ENCODE data around the gene TXLNG. TPM values are rescaled to one million over a fixed set of nuclear protein-coding genes. Genes with fewer than 3 reads are reported as not detected.
A peak's percentile ranks its signal among the peaks of the same experiment; 100 is the strongest.

Gene TXLNG
- 10 to 100 TPM in 1 of 4 donors, 1 to 10 TPM in 3; 7.0 to 10.8 (median 8.9) TPM for total RNA-seq

- peak within 1 kb of the TSS; percentile 53 for H3K4me3 ChIP-seq (ENCODE audit: low read depth, poor library complexity, severe bottlenecking)
- WGBS, 2 donors: 1% methylated on average over 18 to 47 of the region's 59 CpGs
- DNase-seq (ENCODE audit: low spot score in 2 of 2): peak; percentile 96 to 100
- intact Hi-C loops (cut with DNase I; ENCODE audit: low total_unique reads): no loop called here
- peak in 1 of 2 donors; percentile 76 for TF ChIP-seq POLR2A (IDR thresholded peaks at IDR 0.05)
- TF ChIP-seq CTCF (IDR thresholded peaks at IDR 0.05): no peak
These were observed at the start of gene TXLNG for GRCh38 chrX:16786139-16786790. TSS of gene TXLNG (plus strand) at chrX:16786466. CDS start at chrX:16786488, 22 bp downstream.

- no peak for TF ChIP-seq CTCF (IDR thresholded peaks at IDR 0.05)
- TF ChIP-seq POLR2A (IDR thresholded peaks at IDR 0.05): no peak
- intact Hi-C loops (cut with DNase I; ENCODE audit: low total_unique reads): no loop called here
- no peak for DNase-seq (ENCODE audit: low spot score in 2 of 2)
- H3K4me3 ChIP-seq (ENCODE audit: low read depth, poor library complexity, severe bottlenecking): no peak overlapping the region
- WGBS, 2 donors: 93 to 96% methylated on average over 5 of the region's 5 CpGs
These were observed 49.2 kb upstream of the TXLNG start for GRCh38 chrX:16737024-16737423.

- 74 to 76% methylated on average over 6 of the region's 6 CpGs for WGBS, 2 donors
These were observed 46.7 kb upstream of the TXLNG start for GRCh38 chrX:16739574-16739973.

GRCh38 chrX:16743604-16744325, 42.5 kb upstream of the TXLNG start:
- no peak for DNase-seq (ENCODE audit: low spot score in 2 of 2)
- no peak overlapping the region for H3K4me3 ChIP-seq (ENCODE audit: low read depth, poor library complexity, severe bottlenecking)
- intact Hi-C loops (cut with DNase I; ENCODE audit: low total_unique reads): no loop called here
- no peak for TF ChIP-seq CTCF (IDR thresholded peaks at IDR 0.05)
- no peak for TF ChIP-seq POLR2A (IDR thresholded peaks at IDR 0.05)
- WGBS, 2 donors: 97% methylated on average over 12 of the region's 12 CpGs

More at GRCh38 chrX:16739574-16739973, 46.7 kb upstream of the TXLNG start:
- TF ChIP-seq CTCF (IDR thresholded peaks at IDR 0.05): no peak
- no peak for TF ChIP-seq POLR2A (IDR thresholded peaks at IDR 0.05)
- intact Hi-C loops (cut with DNase I; ENCODE audit: low total_unique reads): no loop called here
- H3K4me3 ChIP-seq (ENCODE audit: low read depth, poor library complexity, severe bottlenecking): no peak overlapping the region
- no peak for DNase-seq (ENCODE audit: low spot score in 2 of 2)

- DNase-seq (ENCODE audit: low spot score in 2 of 2): no peak
- H3K4me3 ChIP-seq (ENCODE audit: low read depth, poor library complexity, severe bottlenecking): no peak overlapping the region
- TF ChIP-seq CTCF (IDR thresholded peaks at IDR 0.05) (no peak), POLR2A (IDR thresholded peaks at IDR 0.05) (no peak)
- 94 to 96% methylated on average over 3 to 5 of the region's 5 CpGs for WGBS, 2 donors
- intact Hi-C loops (cut with DNase I; ENCODE audit: low total_unique reads): no loop called here
These were observed 41.2 kb upstream of the TXLNG start for GRCh38 chrX:16745102-16745501.

All from lower leg skin (tissue), 4 donors.